Smooth muscle cell (in vitro differentiated cells): Measurements from ENCODE around the gene CASTOR1. TPM values are rescaled to one million over a fixed set of nuclear protein-coding genes. Genes with fewer than 3 reads are reported as not detected.

Source experiments
- DNase-seq: peaks from one replicate; lab custom pipeline; 2025; ENCODE audit not compliant: unreplicated experiment; lab: John Stamatoyannopoulos, UW
- H2AFZ ChIP-seq: fragments of 200-600 bp; sonication (generic); 2 replicates; pipeline ENCODE4 v1.6.0; 2016; ENCODE audit warnings: antibody characterized with exemption, low read depth, mild to moderate bottlenecking
- H3F3A ChIP-seq: fragments of 200-600 bp; sonication (generic); 2 replicates; pipeline ENCODE4 v1.6.0; 2017; ENCODE audit warnings: antibody characterized with exemption, low read depth
- H3K27ac ChIP-seq: fragments of 200-600 bp; sonication (generic); 2 replicates; pipeline ENCODE4 v1.5.1; 2016; ENCODE audit warnings: low read depth, mild to moderate bottlenecking
- H3K27me3 ChIP-seq: fragments of 200-600 bp; sonication (generic); 2 replicates; pipeline ENCODE4 v1.6.1; 2016; ENCODE audit warnings: low read depth, mild to moderate bottlenecking
- H3K36me3 ChIP-seq: fragments of 200-600 bp; sonication (generic); 2 replicates; pipeline ENCODE4 v1.5.1; 2016; ENCODE audit warnings: low read depth
- H3K4me1 ChIP-seq: fragments of 200-600 bp; sonication (generic); 2 replicates; pipeline ENCODE4 v1.5.1; 2016; ENCODE audit warnings: low read depth
- H3K4me2 ChIP-seq: fragments of 200-600 bp; sonication (generic); 2 replicates; pipeline ENCODE4 v1.6.0; 2016; ENCODE audit warnings: mild to moderate bottlenecking
- H3K4me3 ChIP-seq: fragments of 200-600 bp; sonication (generic); 2 replicates; pipeline ENCODE4 v1.5.1; 2016; ENCODE audit warnings: mild to moderate bottlenecking
- H3K79me2 ChIP-seq: fragments of 200-600 bp; sonication (generic); 2 replicates; pipeline ENCODE4 v1.6.0; 2016; ENCODE audit warnings: low read depth, mild to moderate bottlenecking
- H3K9ac ChIP-seq: fragments of 200-600 bp; sonication (generic); 2 replicates; pipeline ENCODE4 v1.6.0; 2016; ENCODE audit warnings: low read depth
- H3K9me3 ChIP-seq: fragments of 200-600 bp; sonication (generic); replicated peaks from 2 replicates; pipeline ENCODE4 v1.5.1; 2016; ENCODE audit warnings: low read depth
- H4K20me1 ChIP-seq: fragments of 200-600 bp; sonication (generic); 2 replicates; pipeline ENCODE4 v1.6.0; 2016; ENCODE audit warnings: low read depth
- WGBS: methylation state at CpG from one replicate; pipeline ENCODE4 v1.1.7; 2016; ENCODE audit warnings: low lambda C conversion rate; 5-methylcytosine and 5-hydroxymethylcytosine counted together
- polyA plus RNA-seq: library from polyadenylated mRNA; unstranded; fragments of >200 nt; fragmentation: Nextera tagmentation; extraction: Ambion mirVana; gene quantifications from 2 replicates; pipeline ENCODE4 v1.2.1, GENCODE V29; 2016
- total RNA-seq: library from RNA; depleted of rRNA; stranded (reverse); fragments of >200 nt; gene quantifications from 2 replicates; pipeline ENCODE4 v1.2.3, GENCODE V29; 2014
- TF ChIP-seq, protein P1 (sequence below): fragments of 200-600 bp; sonication (generic); IDR thresholded peaks from 2 replicates; pipeline ENCODE4 v1.5.1; 2017; ENCODE audit warnings: borderline replicate concordance, mild to moderate bottlenecking, antibody characterized with exemption; ENCODE audit not compliant: insufficient read depth, poor library complexity, severe bottlenecking

The CASTOR1 gene
- total and polyA plus RNA-seq, 2 experiments from 2014 or later, result 9.8 to 21.8 TPM

DNA sequence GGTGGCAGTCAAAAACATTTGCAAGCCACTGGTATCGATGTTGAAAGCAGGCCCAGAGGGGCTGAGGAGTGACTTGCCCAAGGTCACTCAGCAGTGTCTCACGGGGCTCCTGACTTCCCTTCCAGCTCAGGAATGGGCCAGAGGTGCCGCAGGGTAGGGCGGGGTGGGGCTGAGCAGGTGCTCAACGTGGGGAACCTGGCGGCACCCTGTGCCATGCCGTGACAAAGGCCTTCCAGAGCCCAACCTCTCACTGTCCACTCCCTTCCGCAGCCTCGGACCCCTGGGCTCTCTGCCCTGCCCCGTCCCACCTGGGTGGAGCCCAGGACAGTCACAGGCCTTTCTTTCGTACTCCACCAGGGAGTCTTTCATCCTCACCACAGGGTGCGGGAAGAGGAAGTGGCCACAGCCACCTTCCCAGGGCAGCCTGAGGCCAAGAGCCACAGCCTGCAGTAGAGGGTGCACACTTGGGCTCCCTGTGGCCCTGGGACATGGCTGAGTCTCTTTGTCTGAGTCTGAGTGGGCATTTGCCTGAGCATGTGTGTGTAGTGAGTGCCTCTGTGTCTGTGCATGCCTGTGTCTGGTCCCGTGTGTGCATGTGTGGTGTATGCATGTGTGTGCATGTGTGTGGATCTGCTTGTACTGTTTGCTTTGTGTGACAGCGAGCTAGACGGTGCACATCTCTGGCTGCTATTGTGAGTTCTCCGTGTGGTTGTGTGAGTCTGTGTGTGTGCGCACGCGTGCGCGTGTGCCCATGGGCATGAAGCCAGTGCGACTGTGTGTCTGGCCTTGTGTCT lies 36.7 kb downstream of the CASTOR1 start:
- Histone ChIP-seq H3K9me3 (no peaks in the 10 kb centered on the region), H3K4me3 (no peak overlapping the region), H3K27me3 (no peaks in the 10 kb centered on the region), H3K4me1 (peaks cover 13% of the 10 kb centered on the region), H3F3A (peaks cover 20% of the 10 kb centered on the region), H4K20me1 (no peaks in the 10 kb centered on the region), H3K4me2 (no peak overlapping the region), H3K79me2 (no peaks in the 10 kb centered on the region), H3K27ac (peak overlapping the region; percentile 91), H2AFZ (no peak overlapping the region), H3K36me3 (no peaks in the 10 kb centered on the region), H3K9ac (peak overlapping the region; percentile 85)
- 90% methylated on average over 22 of the region's 22 CpGs for WGBS
- TF ChIP-seq, protein P1, sequence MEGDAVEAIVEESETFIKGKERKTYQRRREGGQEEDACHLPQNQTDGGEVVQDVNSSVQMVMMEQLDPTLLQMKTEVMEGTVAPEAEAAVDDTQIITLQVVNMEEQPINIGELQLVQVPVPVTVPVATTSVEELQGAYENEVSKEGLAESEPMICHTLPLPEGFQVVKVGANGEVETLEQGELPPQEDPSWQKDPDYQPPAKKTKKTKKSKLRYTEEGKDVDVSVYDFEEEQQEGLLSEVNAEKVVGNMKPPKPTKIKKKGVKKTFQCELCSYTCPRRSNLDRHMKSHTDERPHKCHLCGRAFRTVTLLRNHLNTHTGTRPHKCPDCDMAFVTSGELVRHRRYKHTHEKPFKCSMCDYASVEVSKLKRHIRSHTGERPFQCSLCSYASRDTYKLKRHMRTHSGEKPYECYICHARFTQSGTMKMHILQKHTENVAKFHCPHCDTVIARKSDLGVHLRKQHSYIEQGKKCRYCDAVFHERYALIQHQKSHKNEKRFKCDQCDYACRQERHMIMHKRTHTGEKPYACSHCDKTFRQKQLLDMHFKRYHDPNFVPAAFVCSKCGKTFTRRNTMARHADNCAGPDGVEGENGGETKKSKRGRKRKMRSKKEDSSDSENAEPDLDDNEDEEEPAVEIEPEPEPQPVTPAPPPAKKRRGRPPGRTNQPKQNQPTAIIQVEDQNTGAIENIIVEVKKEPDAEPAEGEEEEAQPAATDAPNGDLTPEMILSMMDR, result no peak
- DNase-seq, result no peak

DNA sequence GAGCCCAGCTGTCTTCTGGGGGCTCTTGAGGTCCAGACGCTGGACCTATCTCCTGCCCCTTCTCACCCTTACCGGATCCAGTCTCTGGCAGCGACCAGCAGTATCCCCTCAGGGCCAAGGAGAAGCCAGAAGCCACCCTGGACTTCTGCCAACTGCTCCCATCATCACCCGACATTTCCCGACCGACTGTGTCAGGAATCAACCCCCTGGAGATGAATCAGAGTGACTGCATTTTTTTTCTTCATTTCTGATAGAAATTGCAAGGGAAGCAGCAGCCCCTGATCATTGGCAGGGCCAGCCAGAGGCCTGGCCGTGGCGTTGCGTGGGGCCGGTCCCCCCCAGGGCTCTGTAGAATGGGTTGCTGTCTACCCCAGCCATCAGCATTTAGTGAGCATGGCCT lies 37.6 kb downstream of the CASTOR1 start:
- peaks cover 18% of the 10 kb centered on the region for H3K4me1 ChIP-seq
- TF ChIP-seq, protein P1, result no peak
- WGBS, result 24% methylated on average over 10 of the region's 10 CpGs
- H2AFZ ChIP-seq, result no peak overlapping the region
- H3K9ac ChIP-seq, result peak overlapping the region; percentile 85
- H3K27ac ChIP-seq, result peak overlapping the region; percentile 91
- no peaks in the 10 kb centered on the region for H3K9me3 ChIP-seq
- H3K27me3 ChIP-seq, result no peaks in the 10 kb centered on the region
- no peaks in the 10 kb centered on the region for H4K20me1 ChIP-seq
- no peaks in the 10 kb centered on the region for H3K36me3 ChIP-seq
- H3F3A ChIP-seq, result peaks cover 20% of the 10 kb centered on the region
- H3K4me2 ChIP-seq, result peak overlapping the region; percentile 59
- H3K4me3 ChIP-seq, result no peak overlapping the region
- peak; percentile 35 for DNase-seq
- peaks cover 3% of the 10 kb centered on the region for H3K79me2 ChIP-seq

DNA sequence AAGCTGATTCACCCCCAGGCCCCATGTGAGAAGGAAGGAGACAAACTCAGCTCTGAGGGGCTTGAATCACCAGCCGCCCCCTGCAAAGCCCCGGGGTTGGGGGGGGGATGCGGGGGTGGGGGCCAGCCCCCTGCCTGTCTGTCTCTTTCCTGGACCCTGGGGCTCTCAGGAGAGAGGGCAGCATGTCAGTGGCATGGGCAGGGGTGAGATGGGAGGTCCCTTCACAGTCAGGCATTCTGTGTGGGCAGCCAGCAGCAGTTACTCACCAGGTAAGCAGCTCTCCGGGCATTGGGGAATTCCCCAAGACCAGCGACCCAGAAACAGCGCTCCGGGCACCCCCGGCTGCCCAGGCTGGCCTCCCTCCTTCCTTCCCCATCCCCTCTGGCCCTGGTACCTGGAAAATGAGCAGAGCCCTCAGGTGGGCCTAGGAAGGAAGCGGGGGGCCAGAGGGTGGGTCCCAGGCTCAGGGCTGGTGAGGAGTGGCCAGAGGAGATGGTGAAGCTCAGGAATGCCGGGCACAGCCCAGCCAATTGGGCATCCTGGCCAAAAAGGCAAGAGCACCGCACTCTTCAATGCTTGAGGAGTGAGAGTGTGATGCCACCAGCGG lies 38.5 kb downstream of the CASTOR1 start:
- no peak overlapping the region for H2AFZ ChIP-seq
- H3K9me3 ChIP-seq, result no peaks in the 10 kb centered on the region
- H3K4me2 ChIP-seq, result peak overlapping the region; percentile 59
- no peaks in the 10 kb centered on the region for H4K20me1 ChIP-seq
- peaks cover 20% of the 10 kb centered on the region for H3F3A ChIP-seq
- H3K27me3 ChIP-seq, result no peaks in the 10 kb centered on the region
- WGBS, result 52% methylated on average over 10 of the region's 12 CpGs
- peak overlapping the region; percentile 85 for H3K9ac ChIP-seq
- H3K36me3 ChIP-seq, result no peaks in the 10 kb centered on the region
- TF ChIP-seq, protein P1, result no peak
- H3K79me2 ChIP-seq, result peaks cover 12% of the 10 kb centered on the region
- H3K4me1 ChIP-seq, result peaks cover 20% of the 10 kb centered on the region
- DNase-seq, result peak; percentile 38
- no peak overlapping the region for H3K4me3 ChIP-seq
- H3K27ac ChIP-seq, result peak overlapping the region; percentile 91
